Effector CD8-positive, alpha-beta T cell (primary cell): Measurements from ENCODE around the gene PTCH2.

ENCODE experiments used
- DNase-seq: peaks from one replicate; lab custom pipeline; 2025; lab: John Stamatoyannopoulos, UW
- total RNA-seq, 4 experiments: gene quantifications; one replicate each; lab custom pipeline; 2026; lab: John Stamatoyannopoulos, UW

The PTCH2 gene, protein sequence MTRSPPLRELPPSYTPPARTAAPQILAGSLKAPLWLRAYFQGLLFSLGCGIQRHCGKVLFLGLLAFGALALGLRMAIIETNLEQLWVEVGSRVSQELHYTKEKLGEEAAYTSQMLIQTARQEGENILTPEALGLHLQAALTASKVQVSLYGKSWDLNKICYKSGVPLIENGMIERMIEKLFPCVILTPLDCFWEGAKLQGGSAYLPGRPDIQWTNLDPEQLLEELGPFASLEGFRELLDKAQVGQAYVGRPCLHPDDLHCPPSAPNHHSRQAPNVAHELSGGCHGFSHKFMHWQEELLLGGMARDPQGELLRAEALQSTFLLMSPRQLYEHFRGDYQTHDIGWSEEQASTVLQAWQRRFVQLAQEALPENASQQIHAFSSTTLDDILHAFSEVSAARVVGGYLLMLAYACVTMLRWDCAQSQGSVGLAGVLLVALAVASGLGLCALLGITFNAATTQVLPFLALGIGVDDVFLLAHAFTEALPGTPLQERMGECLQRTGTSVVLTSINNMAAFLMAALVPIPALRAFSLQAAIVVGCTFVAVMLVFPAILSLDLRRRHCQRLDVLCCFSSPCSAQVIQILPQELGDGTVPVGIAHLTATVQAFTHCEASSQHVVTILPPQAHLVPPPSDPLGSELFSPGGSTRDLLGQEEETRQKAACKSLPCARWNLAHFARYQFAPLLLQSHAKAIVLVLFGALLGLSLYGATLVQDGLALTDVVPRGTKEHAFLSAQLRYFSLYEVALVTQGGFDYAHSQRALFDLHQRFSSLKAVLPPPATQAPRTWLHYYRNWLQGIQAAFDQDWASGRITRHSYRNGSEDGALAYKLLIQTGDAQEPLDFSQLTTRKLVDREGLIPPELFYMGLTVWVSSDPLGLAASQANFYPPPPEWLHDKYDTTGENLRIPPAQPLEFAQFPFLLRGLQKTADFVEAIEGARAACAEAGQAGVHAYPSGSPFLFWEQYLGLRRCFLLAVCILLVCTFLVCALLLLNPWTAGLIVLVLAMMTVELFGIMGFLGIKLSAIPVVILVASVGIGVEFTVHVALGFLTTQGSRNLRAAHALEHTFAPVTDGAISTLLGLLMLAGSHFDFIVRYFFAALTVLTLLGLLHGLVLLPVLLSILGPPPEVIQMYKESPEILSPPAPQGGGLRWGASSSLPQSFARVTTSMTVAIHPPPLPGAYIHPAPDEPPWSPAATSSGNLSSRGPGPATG
- total RNA-seq: 1.3 to 2.0 (median 1.3) reads per million in 4 experiments

DNA sequence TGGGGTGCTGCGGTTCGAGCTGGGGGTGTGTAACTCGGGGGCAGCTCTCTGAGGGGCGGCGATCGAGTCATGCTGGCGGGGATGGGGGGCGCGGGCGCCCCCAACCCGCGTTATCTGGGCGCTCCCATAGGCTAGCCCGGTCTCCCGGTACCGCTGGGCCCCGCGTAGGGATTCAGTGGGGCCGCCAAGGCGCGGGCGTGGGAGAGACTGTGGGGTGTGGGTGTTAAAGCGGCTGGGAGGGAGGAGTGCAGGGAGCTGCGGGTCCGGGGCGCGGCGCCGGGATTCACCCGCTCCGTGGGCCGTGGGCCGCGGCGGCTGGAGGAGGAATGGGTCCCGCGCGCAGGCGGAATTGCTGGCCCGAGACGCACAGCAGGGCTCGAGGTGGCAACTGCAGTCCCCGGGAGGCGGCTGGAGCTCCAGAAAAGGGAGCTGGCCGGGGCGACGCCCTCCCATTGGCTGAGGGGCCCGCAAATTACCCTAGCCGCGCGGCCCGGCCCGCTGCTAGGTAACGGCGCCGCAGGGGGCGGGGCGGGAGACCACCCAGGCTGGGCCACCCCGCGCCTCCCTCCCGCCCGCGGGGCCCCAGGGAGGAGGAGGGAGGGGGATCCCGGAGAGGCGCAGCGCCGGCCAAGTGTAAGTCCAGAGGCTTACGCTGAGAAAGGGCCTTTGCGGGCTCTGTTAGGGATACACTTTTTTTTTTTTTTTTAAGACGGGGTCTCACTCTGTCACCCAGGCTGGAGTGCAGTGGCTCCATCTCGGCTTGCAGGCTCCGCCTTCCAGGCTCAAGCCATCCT lies at the start of gene PTCH2:
TSS of gene PTCH2 (minus strand) at position 392 of the 794 bp plus-strand sequence. CDS start at position 71, 321 bp downstream.
- DNase-seq: peak; percentile 35

DNA sequence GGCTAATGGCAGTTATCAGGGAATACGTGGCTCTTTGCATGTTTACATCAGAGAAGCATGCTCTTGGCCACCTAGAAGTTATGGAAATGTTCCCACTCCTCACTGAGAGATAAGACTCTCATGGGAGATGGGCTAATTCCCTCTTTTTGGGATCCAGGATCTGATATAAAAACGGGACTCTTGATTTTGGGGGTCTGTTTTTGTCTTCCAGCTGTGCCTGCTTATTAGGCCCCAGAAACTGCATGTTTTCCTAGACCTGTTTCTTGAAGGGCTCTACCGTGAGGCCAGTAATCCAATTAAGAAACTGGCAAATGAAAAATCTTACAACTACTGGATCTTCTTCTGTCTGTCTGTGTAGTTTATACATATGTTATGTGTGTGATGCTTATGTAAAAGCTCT lies 47.0 kb upstream of the PTCH2 start:
- DNase-seq: no peak

DNA sequence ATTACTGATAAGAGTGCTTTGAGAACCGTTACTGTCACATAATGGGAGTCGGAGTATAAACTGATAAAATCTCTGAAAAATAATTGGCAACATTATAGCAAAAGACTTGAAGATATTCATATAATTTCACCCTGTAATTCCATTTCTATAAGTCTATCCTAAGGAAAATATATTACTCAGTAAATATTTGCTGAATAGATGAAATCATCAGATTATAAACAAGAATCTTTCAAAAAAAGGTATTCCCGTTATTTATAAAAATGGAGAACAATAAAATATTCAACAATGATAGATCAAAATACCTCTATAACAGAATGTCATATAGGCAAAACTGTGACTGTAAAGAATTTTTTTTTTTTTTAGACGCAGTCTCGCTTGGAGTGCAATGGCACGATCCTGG lies 42.4 kb upstream of the PTCH2 start:
- DNase-seq: no peak

DNA sequence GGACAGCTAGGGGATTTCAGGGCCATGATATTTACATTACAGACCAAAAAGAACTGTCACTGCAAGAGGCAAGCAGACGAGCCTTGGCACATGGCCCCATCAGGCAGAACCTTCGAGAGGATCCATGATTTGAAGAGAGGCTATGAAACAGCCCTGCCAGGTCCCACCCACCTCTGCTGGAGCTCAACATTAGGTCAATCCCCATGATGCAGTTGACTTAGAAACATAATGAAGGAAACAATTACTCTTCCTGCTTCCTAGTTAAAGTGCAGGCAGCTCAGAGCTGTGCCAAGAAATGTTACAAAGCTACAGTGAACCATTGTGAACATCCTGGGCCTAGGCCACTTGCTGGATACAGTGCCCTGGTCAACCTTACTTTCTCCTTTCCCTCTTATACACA lies 41.7 kb upstream of the PTCH2 start:
- DNase-seq: no peak

DNA sequence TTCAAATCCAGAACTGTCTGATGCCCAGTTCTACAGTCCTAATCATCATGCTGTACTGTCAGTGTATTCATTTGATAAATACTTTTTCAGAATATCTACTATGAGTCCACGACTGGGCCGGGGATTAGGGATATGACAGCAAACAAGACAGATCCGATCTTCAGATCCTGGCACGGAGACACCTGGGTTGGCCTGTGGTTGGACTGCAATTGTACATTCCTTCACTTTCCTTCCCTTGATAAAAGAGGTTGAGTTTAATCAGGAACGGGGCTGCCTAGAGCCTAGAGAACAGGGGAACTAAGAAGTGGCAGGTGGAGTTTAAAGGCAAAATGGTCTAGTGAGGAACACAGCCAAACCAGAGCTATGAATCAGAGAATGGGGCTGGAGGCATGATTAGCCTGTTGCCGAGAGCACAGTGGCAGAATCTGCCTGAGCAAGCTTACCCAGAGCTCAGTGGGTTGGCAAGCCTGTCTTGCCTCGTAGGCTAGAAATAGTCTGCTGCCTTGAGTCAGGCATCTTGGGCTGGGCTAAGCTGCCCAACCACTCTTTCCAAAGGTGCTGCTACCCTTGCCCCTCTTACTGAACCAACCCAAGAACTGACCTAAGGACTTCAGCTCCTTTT lies 38.1 kb upstream of the PTCH2 start:
- DNase-seq: no peak

DNA sequence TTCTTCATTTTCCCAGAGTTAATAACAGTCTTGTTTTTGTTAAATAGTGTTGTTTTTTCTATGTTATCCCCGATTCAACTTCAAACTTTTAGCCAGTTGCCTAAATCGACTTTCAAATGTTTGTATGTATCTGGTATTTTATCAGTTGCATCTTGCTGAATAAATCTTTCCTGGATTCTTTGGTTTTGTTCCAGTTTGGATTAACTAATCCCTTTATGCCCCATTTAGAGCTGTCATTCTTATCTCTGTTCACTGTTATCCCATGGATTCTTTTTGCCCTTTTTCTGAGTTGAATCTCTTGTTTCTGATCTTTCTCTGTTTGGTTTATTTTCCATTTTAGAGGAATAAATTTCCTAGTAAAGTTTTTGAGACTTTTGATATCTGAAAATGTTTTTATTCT lies 31.1 kb upstream of the PTCH2 start:
- no peak for DNase-seq

DNA sequence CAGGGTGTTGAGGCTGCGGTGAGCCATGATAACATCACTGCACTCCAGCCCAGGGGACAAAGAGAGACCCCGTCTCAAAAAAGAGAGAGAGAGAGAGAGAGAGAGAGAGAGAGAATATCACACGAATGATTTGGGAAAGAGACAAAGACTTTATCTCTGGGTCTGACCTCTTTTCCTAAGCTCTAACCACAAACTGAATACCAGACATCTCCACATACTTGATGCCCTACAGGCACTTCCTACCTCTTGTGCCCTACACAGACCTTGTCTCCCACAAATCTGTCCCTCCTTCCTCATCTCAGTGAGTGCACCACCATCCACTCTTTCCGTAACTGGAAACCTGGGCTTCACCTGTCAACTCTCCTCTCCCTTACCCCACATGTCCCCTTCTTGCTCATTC lies 27.0 kb upstream of the PTCH2 start:
- DNase-seq: no peak

DNA sequence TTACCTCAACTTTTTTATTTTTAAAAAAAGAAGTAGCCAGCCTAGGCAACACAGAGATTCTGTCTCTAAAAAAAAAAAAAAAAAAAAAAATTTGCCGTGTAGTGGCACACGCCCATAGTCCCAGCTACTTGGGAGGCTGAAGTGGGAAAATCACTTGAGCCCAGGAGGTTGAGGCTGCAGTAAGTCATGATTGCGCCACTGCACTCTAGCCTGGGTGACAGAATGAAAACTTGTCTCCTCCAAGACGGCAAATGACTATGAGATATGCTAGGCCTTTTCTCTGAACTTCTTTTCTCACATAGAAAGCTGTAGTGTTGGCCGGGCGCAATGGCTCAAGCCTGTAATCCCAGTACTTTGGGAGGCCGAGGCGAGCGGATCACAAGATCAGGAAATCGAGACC lies 24.7 kb upstream of the PTCH2 start:
- no peak for DNase-seq

DNA sequence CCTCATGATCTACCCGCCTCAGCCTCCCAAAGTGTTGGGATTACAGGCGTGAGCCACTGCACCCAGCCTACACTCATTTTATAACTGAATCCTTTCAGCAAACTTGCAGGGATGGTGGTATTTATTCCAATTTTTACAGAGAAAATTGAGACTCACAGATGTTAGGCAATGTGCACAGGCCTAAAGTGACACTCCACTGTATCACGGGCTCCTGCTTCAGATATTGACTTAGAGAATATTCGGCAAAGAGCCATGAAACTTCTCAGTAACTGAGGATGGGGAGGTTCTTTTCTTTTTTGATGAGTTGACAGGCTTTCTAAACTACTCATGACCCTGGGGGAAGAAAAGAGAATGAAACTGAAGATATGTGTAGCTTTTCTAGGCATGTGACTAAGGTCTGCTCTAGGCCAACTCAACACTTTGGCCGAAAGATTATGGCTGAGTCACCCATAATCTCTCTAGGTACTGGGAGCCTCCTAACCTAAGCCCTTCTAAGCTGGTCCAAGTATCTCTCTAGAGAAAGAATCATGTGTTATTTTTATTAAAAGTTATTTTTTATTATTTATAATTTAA lies 19.9 kb upstream of the PTCH2 start:
- no peak for DNase-seq

DNA sequence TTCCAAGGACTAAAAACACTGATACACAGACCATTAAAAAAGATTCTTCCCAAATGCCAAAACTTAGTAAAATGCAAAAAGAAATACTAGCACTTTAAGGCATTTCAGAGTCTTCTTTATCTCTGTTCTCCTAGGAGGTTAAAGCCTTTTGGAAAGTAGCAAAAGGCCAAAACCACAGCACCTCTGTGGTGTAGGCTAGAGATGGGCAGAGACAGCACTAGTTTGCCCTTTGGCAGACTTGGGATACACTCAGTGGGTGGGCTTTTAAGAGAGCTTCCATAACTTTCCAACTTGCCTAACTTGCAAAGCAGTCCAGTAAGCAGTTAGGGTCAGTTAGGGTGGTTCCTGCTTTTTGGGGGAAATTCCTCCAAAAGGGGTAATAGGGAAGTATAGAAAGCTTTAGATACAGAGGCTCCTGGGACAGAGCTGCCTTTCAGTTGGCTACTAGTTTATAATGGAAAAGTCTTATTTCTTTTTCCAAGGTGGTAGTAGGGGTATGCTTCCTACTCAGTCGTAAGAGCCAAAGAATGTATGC lies 17.9 kb upstream of the PTCH2 start:
- DNase-seq: no peak

DNA sequence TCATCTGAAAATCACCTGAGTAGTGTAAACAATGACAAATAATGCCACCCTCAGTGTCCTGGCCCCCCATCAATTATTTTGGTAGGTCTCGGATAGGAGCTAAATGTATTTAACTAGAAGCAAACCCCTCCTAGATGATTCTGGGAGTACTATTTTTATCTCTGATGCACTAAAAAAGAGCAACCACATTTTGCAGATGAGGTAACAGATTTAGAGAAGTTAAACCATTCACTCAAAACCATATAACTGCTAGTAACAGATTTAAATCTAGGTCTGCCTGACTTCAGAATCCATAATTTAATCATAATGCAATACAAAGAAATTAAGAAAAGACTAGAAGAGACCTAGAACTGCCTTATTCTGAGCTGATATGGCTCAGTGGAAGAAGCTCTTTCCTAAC lies 17.3 kb upstream of the PTCH2 start:
- no peak for DNase-seq

DNA sequence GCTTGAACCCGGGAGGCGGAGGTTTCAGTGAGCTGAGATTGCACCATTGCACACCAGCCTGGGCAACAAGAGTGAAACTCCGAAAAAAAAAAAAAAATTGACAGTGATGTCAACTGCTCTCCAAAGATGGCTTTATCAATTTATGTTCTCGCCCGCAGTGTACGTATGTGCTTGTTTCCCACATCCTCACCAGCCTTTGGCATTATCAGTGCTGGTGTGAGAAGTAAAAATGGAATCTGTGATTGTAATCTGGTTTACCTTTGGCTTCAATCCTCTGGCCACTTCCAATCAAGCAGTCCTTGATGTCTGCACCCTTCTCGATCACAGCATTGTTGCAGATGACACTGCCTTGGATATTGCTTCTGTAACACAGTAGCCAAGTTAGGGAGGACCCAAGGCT lies 14.4 kb upstream of the PTCH2 start:
- no peak for DNase-seq

DNA sequence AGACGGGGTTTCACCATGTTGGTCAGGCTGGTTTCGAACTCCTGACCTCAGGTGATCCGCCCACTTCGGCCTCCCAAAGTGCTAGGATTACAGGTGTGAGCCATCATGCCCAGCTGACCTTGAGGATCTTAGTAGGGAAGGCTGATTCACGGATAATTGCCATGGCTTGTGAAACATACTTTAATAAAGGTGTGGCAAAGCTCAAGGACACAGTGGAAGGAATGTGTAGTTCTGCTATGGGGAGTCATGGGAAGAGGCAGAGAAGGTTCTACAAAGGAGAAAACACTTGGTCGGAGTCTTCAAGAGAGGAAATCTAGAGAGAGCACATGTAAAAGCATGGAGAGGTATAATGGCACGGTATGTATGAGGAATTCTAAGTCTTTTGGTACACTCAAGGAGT lies 12.7 kb upstream of the PTCH2 start:
- no peak for DNase-seq

DNA sequence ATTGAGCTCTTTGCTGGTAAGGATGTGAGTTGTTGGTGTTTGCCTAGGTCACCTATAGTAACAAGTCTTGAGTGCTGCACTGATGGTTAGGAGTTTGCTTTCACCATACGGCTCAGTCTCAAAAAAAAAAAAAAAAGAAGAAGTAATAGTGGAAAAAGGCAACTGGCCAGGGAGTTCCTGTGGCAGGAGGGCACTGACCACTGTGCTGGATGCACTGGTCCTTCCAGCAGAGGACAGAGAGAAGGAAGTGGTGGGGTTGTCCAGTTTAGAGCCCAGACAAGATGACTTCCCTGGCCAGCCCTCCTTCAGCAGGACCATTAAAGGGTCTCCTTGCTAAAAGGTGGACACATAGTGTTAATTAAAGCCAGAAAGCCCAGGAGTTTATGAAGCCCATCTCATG lies 11.9 kb upstream of the PTCH2 start:
- DNase-seq: no peak

DNA sequence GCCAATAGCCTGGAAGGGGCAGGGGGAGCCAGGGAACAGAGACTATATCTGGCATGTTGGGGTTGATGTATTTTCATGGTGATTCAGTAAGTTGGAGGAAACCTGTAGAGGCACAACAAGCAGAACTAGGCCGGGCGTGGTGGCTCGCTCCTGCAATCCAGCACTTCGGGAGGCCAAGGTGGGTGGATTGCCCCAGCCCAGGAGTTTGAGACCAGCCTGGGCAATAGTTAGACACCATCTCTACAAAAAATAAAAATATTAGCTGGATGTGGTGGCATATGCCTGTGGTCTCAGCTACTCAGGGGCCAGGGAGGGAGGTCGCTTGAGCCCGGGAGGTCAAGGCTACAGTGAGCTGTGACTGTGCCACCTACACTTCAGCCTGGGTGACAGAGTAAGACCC lies 10.1 kb upstream of the PTCH2 start:
- no peak for DNase-seq

DNA sequence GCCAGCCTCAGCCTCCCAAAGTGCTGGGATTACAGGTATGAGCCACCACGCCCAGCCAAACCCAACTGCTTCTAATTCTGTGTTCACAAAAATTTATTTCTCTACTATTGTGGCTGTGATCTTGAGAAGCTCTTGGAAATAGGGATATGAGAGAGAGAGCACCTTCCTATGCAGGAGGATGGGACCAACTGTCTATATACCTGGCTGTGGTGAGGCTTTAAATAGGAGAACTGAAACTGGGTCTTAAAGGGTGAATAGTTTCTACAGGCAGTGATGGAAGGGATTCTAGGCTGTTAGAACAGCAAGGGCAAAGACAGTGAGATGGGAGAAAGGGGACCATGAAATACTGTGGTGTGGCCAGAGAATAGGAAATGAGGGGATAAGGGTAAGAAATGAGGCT lies 8.3 kb upstream of the PTCH2 start:
- DNase-seq: no peak

DNA sequence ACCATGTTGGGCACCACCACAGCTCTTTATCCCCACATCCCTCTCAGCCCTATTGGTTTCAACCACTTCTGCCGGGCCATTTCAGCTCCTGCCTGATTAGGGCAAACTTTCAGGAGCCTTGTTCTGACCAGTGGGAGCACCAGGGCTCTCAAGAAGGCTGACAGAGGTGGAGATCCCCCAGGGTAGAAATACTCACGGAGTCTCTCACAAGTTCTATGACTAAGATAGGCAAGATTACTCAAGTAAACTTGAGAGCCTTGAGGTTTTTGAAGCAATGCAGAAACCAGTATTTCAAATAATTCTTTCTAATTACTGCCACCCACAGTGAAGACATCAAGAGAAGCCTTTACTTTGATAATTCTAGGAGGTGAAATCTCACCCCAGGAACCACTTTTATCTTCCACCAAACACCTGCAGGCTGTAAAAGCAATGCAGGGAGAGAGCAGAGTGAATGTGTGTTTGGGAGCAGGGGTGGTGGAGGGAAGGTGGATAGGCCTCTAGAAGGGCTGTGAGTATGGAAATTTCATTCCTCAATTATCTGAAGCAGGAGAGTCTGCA lies 6.6 kb upstream of the PTCH2 start:
- no peak for DNase-seq

DNA sequence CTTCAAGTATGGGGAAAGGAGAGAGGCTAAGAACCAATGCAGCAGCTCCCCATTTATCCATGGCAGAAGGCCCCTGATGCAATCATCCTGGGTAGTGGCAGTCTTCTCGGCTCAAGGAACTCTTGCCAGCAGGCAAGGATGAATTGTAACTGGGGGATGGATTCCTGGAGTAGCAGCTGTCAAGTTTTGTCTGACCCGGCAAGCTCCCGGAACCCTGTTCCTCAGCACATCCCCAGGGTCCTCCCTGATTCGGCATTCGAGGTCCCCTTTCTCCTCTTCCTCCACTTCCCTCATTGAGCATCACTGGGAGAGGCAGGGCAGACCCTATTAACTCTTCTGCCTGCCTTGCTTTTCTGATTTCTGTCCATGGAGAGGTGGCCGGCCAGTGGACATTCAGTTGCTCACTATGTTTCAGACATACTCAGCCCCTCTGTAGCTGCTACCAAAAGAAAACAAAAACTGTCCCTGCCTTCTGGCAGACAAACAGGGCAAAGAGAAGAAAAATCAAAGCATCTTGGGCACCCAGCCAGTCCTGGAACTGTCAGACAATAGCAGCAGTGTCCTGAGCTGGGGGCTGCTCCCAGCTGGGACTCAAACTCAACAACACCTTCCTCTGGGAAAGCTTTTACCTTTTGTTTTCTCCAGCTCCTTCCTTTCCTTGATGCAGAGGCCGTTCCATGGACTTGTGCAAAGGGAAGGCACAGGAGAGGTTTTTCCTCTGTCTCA lies 5.6 kb upstream of the PTCH2 start:
- DNase-seq: no peak

DNA sequence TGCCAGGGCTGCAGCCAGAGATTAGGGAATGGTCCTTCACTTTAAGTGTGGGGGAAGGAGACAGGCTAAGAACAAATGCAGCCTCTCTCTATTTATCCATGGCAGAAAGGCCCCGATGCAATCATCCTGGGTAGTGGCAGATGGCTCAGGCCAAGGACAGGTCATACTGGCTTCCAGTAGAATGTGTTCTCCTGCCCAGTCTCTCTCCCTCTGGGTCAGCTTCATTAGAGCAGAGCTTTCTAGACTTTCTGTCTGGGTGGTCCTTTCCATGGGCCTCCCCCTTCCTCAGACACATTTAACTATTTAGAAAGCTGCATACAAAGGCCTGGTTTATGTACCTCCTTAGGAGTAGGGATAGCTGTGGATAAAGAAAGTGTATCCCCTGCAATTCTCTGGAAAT lies 4.8 kb upstream of the PTCH2 start:
- DNase-seq: no peak
